ENCODE data around the gene AGAP3.
A peak's percentile ranks its signal among the peaks of the same experiment; 100 is the strongest.

AGAP3 gene

GRCh38 chr7:151082141-151083070, 3.9 kb upstream of the AGAP3 start:
- no peak for DNase-seq (ENCODE audit: low read depth)
- H3K4me3 ChIP-seq (ENCODE audit: low read depth, low read length), result peak overlapping the region; percentile 60
- TF ChIP-seq POLR2A (IDR thresholded peaks at IDR 0.05; ENCODE audit: extremely low read depth, insufficient read length) (no peak), MYC (IDR thresholded peaks at IDR 0.05; ENCODE audit: low read depth, low read length) (no peak)
- TF ChIP-seq, protein P1, sequence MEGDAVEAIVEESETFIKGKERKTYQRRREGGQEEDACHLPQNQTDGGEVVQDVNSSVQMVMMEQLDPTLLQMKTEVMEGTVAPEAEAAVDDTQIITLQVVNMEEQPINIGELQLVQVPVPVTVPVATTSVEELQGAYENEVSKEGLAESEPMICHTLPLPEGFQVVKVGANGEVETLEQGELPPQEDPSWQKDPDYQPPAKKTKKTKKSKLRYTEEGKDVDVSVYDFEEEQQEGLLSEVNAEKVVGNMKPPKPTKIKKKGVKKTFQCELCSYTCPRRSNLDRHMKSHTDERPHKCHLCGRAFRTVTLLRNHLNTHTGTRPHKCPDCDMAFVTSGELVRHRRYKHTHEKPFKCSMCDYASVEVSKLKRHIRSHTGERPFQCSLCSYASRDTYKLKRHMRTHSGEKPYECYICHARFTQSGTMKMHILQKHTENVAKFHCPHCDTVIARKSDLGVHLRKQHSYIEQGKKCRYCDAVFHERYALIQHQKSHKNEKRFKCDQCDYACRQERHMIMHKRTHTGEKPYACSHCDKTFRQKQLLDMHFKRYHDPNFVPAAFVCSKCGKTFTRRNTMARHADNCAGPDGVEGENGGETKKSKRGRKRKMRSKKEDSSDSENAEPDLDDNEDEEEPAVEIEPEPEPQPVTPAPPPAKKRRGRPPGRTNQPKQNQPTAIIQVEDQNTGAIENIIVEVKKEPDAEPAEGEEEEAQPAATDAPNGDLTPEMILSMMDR (IDR thresholded peaks at IDR 0.05; ENCODE audit: low read depth, low read length), result no peak
- TF ChIP-seq, protein P2, sequence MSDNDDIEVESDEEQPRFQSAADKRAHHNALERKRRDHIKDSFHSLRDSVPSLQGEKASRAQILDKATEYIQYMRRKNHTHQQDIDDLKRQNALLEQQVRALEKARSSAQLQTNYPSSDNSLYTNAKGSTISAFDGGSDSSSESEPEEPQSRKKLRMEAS (IDR thresholded peaks at IDR 0.05; ENCODE audit: low read depth, low read length), result no peak

DNA sequence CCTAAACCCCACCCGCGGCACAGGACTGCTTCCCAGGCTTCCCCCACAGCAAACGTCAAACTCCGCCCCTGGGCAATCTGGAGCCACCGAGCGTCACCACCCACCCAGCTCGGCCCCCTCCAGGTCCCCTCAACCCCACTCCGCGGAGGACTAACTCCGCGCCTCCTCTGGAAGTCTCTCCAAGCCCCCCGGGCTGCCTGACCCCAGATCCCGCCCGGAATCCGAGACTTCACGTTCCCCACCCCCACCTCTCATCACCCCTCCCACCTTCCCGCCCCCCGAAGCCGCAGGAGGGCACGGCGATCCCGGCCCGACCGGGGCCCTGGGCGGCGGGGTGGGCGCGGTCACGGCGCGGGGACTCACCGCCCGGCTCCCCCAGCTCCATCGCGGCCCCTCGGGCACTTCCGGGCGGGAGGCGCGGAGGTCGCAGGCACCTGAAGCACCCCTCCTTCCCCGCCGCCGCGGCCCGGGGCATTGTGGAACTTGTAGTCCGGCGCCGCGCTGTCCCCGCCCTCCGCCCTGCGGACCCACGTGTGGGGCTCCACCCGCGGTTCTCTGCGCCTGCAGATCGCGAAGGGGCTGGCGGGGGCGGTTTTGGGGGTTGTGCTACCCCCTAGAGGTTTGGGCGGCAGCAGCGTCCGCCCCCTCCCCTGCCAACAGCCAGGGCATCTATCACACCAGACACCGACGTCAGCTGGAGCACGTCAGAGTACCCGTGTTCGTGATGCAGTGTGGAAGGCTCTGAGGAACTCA, 3.0 kb upstream of the AGAP3 start, which contains the start of gene TMUB1:
TSS of gene TMUB1 (minus strand) at position 423 of the 753 bp plus-strand sequence. CDS start 930 bp downstream, outside the sequence.
- TF ChIP-seq, protein P1 (IDR thresholded peaks at IDR 0.05; ENCODE audit: low read depth, low read length), result no peak
- TF ChIP-seq, protein P2 (IDR thresholded peaks at IDR 0.05; ENCODE audit: low read depth, low read length), result peak; percentile 76
- TF ChIP-seq MYC (IDR thresholded peaks at IDR 0.05; ENCODE audit: low read depth, low read length) (peak; percentile 72), POLR2A (IDR thresholded peaks at IDR 0.05; ENCODE audit: extremely low read depth, insufficient read length) (peak; percentile 20)
- peak within 1 kb of the TSS; percentile 60 for H3K4me3 ChIP-seq (ENCODE audit: low read depth, low read length)
- peak; percentile 84 for DNase-seq (ENCODE audit: low read depth)

- H3K4me3 ChIP-seq (ENCODE audit: low read depth, low read length), result peak overlapping the region; percentile 60
- TF ChIP-seq, protein P1 (IDR thresholded peaks at IDR 0.05; ENCODE audit: low read depth, low read length), result no peak
- no peak for TF ChIP-seq MYC (IDR thresholded peaks at IDR 0.05; ENCODE audit: low read depth, low read length)
- no peak for TF ChIP-seq POLR2A (IDR thresholded peaks at IDR 0.05; ENCODE audit: extremely low read depth, insufficient read length)
- TF ChIP-seq, protein P2 (IDR thresholded peaks at IDR 0.05; ENCODE audit: low read depth, low read length), result no peak
- DNase-seq (ENCODE audit: low read depth), result no peak
These were observed 2.5 kb upstream of the AGAP3 start for GRCh38 chr7:151083824-151084160.

DNA sequence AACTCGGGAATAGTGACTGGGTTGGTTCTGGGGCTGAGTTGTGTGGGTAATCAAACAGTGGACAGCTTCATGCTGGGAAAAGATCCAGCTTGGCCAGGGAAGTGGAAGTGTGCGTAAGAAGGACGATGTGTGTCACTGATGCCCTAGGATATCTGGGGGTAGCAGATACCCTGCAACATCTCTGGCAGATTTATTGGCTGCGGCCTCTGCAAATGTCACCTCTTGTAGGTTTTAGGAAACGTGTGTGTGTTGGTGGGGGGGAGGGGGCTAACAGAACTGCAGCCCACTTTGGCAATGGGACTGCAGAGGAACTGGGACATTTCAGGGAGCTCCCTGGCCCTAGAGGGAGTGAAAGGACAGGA, 965 bp upstream of the AGAP3 start:
- TF ChIP-seq POLR2A (IDR thresholded peaks at IDR 0.05; ENCODE audit: extremely low read depth, insufficient read length) (no peak), MYC (IDR thresholded peaks at IDR 0.05; ENCODE audit: low read depth, low read length) (no peak)
- TF ChIP-seq, protein P2 (IDR thresholded peaks at IDR 0.05; ENCODE audit: low read depth, low read length), result no peak
- TF ChIP-seq, protein P1 (IDR thresholded peaks at IDR 0.05; ENCODE audit: low read depth, low read length), result no peak
- peak overlapping the region; percentile 50 for H3K4me3 ChIP-seq (ENCODE audit: low read depth, low read length)
- no peak for DNase-seq (ENCODE audit: low read depth)

DNA sequence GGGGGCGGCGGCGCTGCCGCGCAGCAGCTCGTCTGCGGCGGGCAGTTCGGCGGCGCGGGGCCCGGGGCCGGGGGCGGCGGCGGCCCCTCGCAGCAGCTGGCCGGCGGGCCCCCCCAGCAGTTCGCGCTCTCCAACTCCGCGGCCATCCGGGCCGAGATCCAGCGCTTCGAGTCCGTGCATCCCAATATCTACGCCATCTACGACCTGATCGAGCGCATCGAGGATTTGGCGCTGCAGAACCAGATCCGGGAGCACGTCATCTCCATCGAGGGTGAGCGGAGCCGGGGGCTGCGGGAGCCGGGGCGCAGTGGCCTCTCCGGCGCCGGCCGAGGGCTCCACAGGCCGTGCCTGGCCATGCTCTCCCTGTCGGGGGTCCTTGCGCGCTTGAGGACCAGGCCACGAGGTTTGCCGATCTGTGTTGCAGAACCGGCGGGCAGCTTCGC, 548 bp downstream of the AGAP3 start:
- TF ChIP-seq, protein P1 (IDR thresholded peaks at IDR 0.05; ENCODE audit: low read depth, low read length), result no peak
- TF ChIP-seq POLR2A (IDR thresholded peaks at IDR 0.05; ENCODE audit: extremely low read depth, insufficient read length), result no peak
- peak; percentile 66 for TF ChIP-seq MYC (IDR thresholded peaks at IDR 0.05; ENCODE audit: low read depth, low read length)
- TF ChIP-seq, protein P2 (IDR thresholded peaks at IDR 0.05; ENCODE audit: low read depth, low read length), result peak; percentile 61
- H3K4me3 ChIP-seq (ENCODE audit: low read depth, low read length), result peak overlapping the region; percentile 63
- peak; percentile 69 for DNase-seq (ENCODE audit: low read depth)
